OCI-LY3 (cell line): ENCODE measurements around the gene ZFAND4.

ENCODE experiments used
- H2AFZ ChIP-seq: fragments of 200-600, 300-600 bp; shearing (Covaris generic); 2 replicates; pipeline ENCODE4 v1.6.0; 2014; ENCODE audit warnings: antibody characterized with exemption, low read depth, low read length
- H3K27ac ChIP-seq: fragments of 200-600, 300-600 bp; sonication (generic); 2 replicates; pipeline ENCODE4 v1.5.1; 2014; ENCODE audit warnings: mild to moderate bottlenecking, low read length, moderate library complexity, mixed read lengths
- H3K27me3 ChIP-seq: fragments of 200-600, 300-600 bp; sonication (generic); 2 replicates; pipeline ENCODE4 v1.6.1; 2014; ENCODE audit warnings: low read depth, low read length, mixed read lengths
- H3K36me3 ChIP-seq: fragments of 200-600, 300-600 bp; sonication (generic); replicated peaks from 2 replicates; pipeline ENCODE3; 2014; ENCODE audit warnings: low read depth, low read length, mixed read lengths
- H3K4me1 ChIP-seq: fragments of 300-600, 200-600 bp; sonication (generic); 2 replicates; pipeline ENCODE4 v1.6.1; 2014; ENCODE audit warnings: low read length, mixed read lengths
- H3K4me2 ChIP-seq: fragments of 200-600, 300-600 bp; sonication (generic); 2 replicates; pipeline ENCODE4 v1.6.1; 2014; ENCODE audit warnings: low read length, mixed read lengths
- H3K4me3 ChIP-seq: fragments of 300-600, 200-600 bp; sonication (generic); 2 replicates; pipeline ENCODE4 v1.5.1; 2014; ENCODE audit warnings: antibody characterized with exemption, mild to moderate bottlenecking, low read length, moderate library complexity
- H3K79me2 ChIP-seq: fragments of 300-600, 200-600 bp; shearing (Covaris generic); 2 replicates; pipeline ENCODE4 v1.6.1; 2014; ENCODE audit warnings: mild to moderate bottlenecking, low read length, mixed read lengths
- H3K9ac ChIP-seq: fragments of 300-600, 200-600 bp; shearing (Covaris generic); 2 replicates; pipeline ENCODE4 v1.6.0; 2014; ENCODE audit warnings: mild to moderate bottlenecking, low read length, moderate library complexity
- H3K9me3 ChIP-seq: fragments of 200-600, 300-600 bp; shearing (Covaris generic); 2 replicates; pipeline ENCODE4 v1.6.1; 2014; ENCODE audit warnings: low read length, mixed read lengths; ENCODE audit not compliant: insufficient read depth
- H4K20me1 ChIP-seq: fragments of 200-600, 300-600 bp; sonication (generic); 2 replicates; pipeline ENCODE4 v1.6.1; 2016; ENCODE audit warnings: low read length, mixed read lengths; ENCODE audit not compliant: insufficient read depth
- CTCF ChIP-seq: fragments of 200-600, 300-600 bp; sonication (generic); IDR thresholded peaks from 2 replicates; pipeline ENCODE4 v1.5.1; 2014; ENCODE audit warnings: antibody characterized with exemption, low read length, low read depth
- EZH2phosphoT487 ChIP-seq: fragments of 200-600 bp; shearing (Covaris generic); IDR thresholded peaks from 2 replicates; pipeline ENCODE4 v1.6.1; 2018; ENCODE audit warnings: antibody characterized with exemption, mixed run types, low read depth

ZFAND4 gene

DNA sequence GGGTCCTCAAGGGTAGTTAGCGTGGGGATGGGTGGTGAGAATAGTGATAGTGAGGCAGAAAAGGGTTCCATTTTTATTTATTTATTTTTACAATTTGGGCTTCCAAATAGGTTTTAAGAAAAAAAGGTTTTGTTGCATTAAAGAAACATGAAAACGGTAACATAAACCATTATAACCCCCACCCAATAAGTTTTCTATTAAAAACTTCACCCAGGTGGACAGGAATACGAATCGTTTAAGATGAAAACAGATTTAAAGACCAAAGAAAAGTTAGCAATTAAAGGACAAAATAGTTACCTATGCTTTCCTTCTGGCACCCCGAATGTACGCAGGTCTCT is 78.7 kb downstream of the ZFAND4 start:
- Histone ChIP-seq H3K27ac (no peak overlapping the region), H3K9ac (peak overlapping the region; percentile 43), H3K4me2 (peak overlapping the region; percentile 72), H3K4me3 (peak overlapping the region; percentile 79), H3K9me3 (no peaks in the 10 kb centered on the region), H3K27me3 (no peaks in the 10 kb centered on the region), H3K36me3 (no peaks in the 10 kb centered on the region), H4K20me1 (no peaks in the 10 kb centered on the region), H3K79me2 (no peaks in the 10 kb centered on the region), H2AFZ (peak overlapping the region; percentile 20; the same call in 1 of the 2 replicates), H3K4me1 (peaks cover 13% of the 10 kb centered on the region)
- TF ChIP-seq EZH2phosphoT487 (no peak), CTCF (no peak)

GRCh38 chr10:45592926-45593325 is 79.6 kb downstream of the ZFAND4 start:
- TF ChIP-seq EZH2phosphoT487: no peak
- TF ChIP-seq CTCF: no peak
- no peak overlapping the region for H3K4me3 ChIP-seq

DNA sequence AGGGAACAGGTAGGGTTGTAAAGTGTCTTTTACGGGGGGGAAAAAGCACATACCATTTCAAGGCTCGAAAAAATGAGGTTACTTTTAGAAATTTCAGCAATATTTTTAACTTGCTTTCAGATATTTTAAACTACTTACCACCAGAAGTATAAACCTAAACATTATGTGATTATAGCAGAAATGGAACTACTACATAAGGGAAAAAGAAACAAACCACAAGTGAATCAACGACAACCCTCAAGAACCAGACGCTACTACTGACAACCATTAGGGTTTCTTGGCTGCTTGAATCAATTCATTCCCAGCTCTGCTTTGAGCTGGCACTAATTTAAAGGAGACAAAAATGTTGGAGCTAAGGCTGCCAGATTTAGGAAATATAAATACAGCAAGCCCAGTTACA is 80.1 kb downstream of the ZFAND4 start:
- TF ChIP-seq EZH2phosphoT487 (no peak), CTCF (no peak)
- Histone ChIP-seq H3K4me1 (peaks cover 13% of the 10 kb centered on the region), H3K27ac (no peak overlapping the region), H3K9ac (no peak overlapping the region), H3K36me3 (no peaks in the 10 kb centered on the region), H3K4me3 (no peak overlapping the region), H3K79me2 (no peaks in the 10 kb centered on the region), H3K27me3 (no peaks in the 10 kb centered on the region), H4K20me1 (no peaks in the 10 kb centered on the region), H2AFZ (no peak overlapping the region), H3K4me2 (no peak overlapping the region), H3K9me3 (no peaks in the 10 kb centered on the region)

More at GRCh38 chr10:45592926-45593325, 79.6 kb downstream of the ZFAND4 start:
- Histone ChIP-seq H3K9me3 (no peaks in the 10 kb centered on the region), H3K36me3 (no peaks in the 10 kb centered on the region), H3K27me3 (no peaks in the 10 kb centered on the region), H3K4me1 (peaks cover 13% of the 10 kb centered on the region), H2AFZ (no peak overlapping the region), H4K20me1 (no peaks in the 10 kb centered on the region), H3K27ac (no peak overlapping the region), H3K9ac (no peak overlapping the region), H3K4me2 (peak overlapping the region; percentile 72), H3K79me2 (no peaks in the 10 kb centered on the region)

DNA sequence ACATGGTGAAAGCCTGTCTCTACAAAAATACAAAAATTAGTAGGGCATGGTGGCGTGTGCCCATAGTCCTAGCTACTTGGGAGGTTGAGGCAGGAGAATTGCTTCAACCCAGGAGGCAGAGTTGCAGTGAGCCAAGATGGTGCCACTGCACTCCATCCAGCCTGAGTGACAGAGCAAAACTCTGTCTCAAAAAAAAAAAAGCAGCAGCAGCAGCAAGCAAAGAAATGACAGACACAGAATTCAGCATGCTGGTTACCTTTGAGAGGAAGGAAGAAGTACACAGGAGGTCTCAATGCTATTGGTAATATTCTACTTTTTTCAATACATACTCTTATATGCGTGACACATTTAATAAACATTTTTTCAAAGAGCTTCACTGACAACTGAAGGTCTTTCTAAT is 81.3 kb downstream of the ZFAND4 start:
- no peak overlapping the region for H3K4me3 ChIP-seq
- H3K9ac ChIP-seq: no peak overlapping the region
- H3K27me3 ChIP-seq: no peaks in the 10 kb centered on the region
- H3K79me2 ChIP-seq: no peaks in the 10 kb centered on the region
- no peaks in the 10 kb centered on the region for H4K20me1 ChIP-seq
- no peak overlapping the region for H3K27ac ChIP-seq
- H3K4me2 ChIP-seq: no peak overlapping the region
- peaks cover 13% of the 10 kb centered on the region for H3K4me1 ChIP-seq
- H2AFZ ChIP-seq: no peak overlapping the region
- H3K36me3 ChIP-seq: no peaks in the 10 kb centered on the region
- no peaks in the 10 kb centered on the region for H3K9me3 ChIP-seq
- TF ChIP-seq EZH2phosphoT487 (no peak), CTCF (no peak)
